ENCODE results near the gene ANKRD18A.
"Not testable (repeated sequence)": the region's sequence is repeated elsewhere in the genome, so short reads cannot be mapped to it uniquely, and the experiment has no call there.

ANKRD18A gene

DNA sequence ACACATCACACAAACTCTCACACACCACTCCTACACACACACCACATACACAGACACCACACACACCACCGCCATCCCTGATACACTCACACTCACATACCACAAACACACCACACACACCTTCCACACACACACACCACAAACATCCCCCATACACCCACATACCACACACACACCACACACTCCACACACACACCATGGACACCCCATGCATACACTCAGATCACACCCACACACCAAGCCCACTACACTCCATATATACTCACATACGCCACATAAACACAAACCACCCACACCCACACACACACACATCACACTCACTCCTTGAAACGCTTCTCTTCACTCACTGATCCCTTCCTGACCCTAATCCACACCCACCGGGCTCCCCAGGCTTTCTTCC is 9.1 kb upstream of the ANKRD18A start:
- H3K4me3 ChIP-seq (ENCODE audit: insufficient read depth, low read depth, low read length): no peak overlapping the region
- H3K36me3 ChIP-seq (ENCODE audit: control insufficient read depth, insufficient read depth, low read length): no peaks in the 10 kb centered on the region
- H3K4me1 ChIP-seq (ENCODE audit: control insufficient read depth, insufficient read depth, low read length): no peaks in the 10 kb centered on the region
- no peaks in the 10 kb centered on the region for H3K27me3 ChIP-seq (ENCODE audit: control insufficient read depth, insufficient read depth, low read length, poor library complexity, severe bottlenecking)
- H3K9me3 ChIP-seq (ENCODE audit: control insufficient read depth, low read length): no peaks in the 10 kb centered on the region
- H3K27ac ChIP-seq (ENCODE audit: insufficient read depth, low read depth, low read length, poor library complexity, severe bottlenecking): no peak overlapping the region
- WGBS, 2 experiments: 91 to 93% methylated on average over 4 of the region's 4 CpGs

DNA sequence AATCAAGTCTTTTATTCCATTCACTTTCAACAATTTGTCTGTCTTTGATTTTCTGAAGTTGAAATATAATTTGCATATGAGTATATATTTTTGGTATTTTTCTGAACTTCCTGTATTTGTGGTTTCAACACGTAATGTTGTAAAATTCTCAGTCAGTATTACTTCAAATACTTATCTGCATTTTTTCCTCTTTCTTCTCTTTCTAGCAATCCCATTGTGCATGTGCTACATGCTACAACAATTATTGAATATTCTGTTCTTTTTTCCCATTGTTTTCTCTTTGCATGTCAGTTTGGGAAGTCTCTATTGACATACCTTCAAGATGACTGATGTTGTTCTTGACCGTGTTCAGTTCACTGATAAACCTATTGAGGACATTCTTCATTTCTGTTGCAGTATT is 5.6 kb upstream of the ANKRD18A start:
- no peak overlapping the region for H3K4me3 ChIP-seq (ENCODE audit: insufficient read depth, low read depth, low read length)
- WGBS, 2 experiments: 88 to 91% methylated on average over 1 to 2 of the region's 2 CpGs
- H3K4me1 ChIP-seq (ENCODE audit: control insufficient read depth, insufficient read depth, low read length): peaks cover 2% of the 10 kb centered on the region
- H3K36me3 ChIP-seq (ENCODE audit: control insufficient read depth, insufficient read depth, low read length): no peaks in the 10 kb centered on the region
- peaks cover 25% of the 10 kb centered on the region for H3K27me3 ChIP-seq (ENCODE audit: control insufficient read depth, insufficient read depth, low read length, poor library complexity, severe bottlenecking)
- H3K9me3 ChIP-seq (ENCODE audit: control insufficient read depth, low read length): no peaks in the 10 kb centered on the region
- H3K27ac ChIP-seq (ENCODE audit: insufficient read depth, low read depth, low read length, poor library complexity, severe bottlenecking): no peak overlapping the region

- no peak overlapping the region for H3K4me3 ChIP-seq (ENCODE audit: insufficient read depth, low read depth, low read length)
- peaks cover 47% of the 10 kb centered on the region for H3K27me3 ChIP-seq (ENCODE audit: control insufficient read depth, insufficient read depth, low read length, poor library complexity, severe bottlenecking)
- H3K4me1 ChIP-seq (ENCODE audit: control insufficient read depth, insufficient read depth, low read length): peaks cover 2% of the 10 kb centered on the region
- H3K9me3 ChIP-seq (ENCODE audit: control insufficient read depth, low read length): no peaks in the 10 kb centered on the region
- 100% methylated on average over 2 of the region's 2 CpGs; no CpG with 5 or more reads in 1 of the 2 experiments for WGBS, 2 experiments
- H3K27ac ChIP-seq (ENCODE audit: insufficient read depth, low read depth, low read length, poor library complexity, severe bottlenecking): no peak overlapping the region
- H3K36me3 ChIP-seq (ENCODE audit: control insufficient read depth, insufficient read depth, low read length): no peaks in the 10 kb centered on the region
Observed at GRCh38 chr9:38622951-38623350, 2.6 kb upstream of the ANKRD18A start.

DNA sequence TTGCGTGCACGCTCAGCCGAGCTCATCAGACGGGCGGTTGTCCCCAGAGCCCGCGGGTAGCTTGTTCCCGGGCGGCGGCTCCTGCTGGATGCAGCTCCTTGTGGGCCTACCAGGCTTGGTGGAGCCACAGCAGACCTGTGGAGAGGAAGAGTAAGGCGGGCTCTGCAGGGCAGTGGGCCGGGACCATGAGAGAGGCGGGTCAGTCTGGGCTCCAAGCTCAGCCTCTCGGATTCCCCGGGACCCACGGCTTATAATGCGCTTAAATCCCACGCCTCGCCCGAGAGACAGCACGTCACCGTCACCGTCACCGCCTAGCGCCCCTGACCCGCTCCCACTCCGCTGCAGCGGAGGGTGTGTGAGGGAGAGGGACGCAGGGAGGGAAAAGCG is 1.9 kb upstream of the ANKRD18A start:
- Histone ChIP-seq H3K27me3 (ENCODE audit: control insufficient read depth, insufficient read depth, low read length, poor library complexity, severe bottlenecking) (peaks cover 47% of the 10 kb centered on the region), H3K9me3 (ENCODE audit: control insufficient read depth, low read length) (no peaks in the 10 kb centered on the region), H3K27ac (ENCODE audit: insufficient read depth, low read depth, low read length, poor library complexity, severe bottlenecking) (no peak overlapping the region), H3K4me3 (ENCODE audit: insufficient read depth, low read depth, low read length) (peak overlapping the region; percentile 57), H3K36me3 (ENCODE audit: control insufficient read depth, insufficient read depth, low read length) (no peaks in the 10 kb centered on the region), H3K4me1 (ENCODE audit: control insufficient read depth, insufficient read depth, low read length) (peaks cover 2% of the 10 kb centered on the region)
- WGBS, 2 experiments: 2 to 3% methylated on average over 29 to 30 of the region's 30 CpGs

GRCh38 chr9:38621434-38622287 is 1.3 kb upstream of the ANKRD18A start:
- H3K4me3 ChIP-seq (ENCODE audit: insufficient read depth, low read depth, low read length): peak overlapping the region; percentile 57
- no peaks in the 10 kb centered on the region for H3K36me3 ChIP-seq (ENCODE audit: control insufficient read depth, insufficient read depth, low read length)
- peaks cover 47% of the 10 kb centered on the region for H3K27me3 ChIP-seq (ENCODE audit: control insufficient read depth, insufficient read depth, low read length, poor library complexity, severe bottlenecking)
- peaks cover 2% of the 10 kb centered on the region for H3K4me1 ChIP-seq (ENCODE audit: control insufficient read depth, insufficient read depth, low read length)
- WGBS, 2 experiments: 1 to 2% methylated on average over 67 of the region's 67 CpGs
- no peaks in the 10 kb centered on the region for H3K9me3 ChIP-seq (ENCODE audit: control insufficient read depth, low read length)
- no peak overlapping the region for H3K27ac ChIP-seq (ENCODE audit: insufficient read depth, low read depth, low read length, poor library complexity, severe bottlenecking)

GRCh38 chr9:38619556-38620447 is 594 bp downstream of the ANKRD18A start:
- Histone ChIP-seq H3K36me3 (ENCODE audit: control insufficient read depth, insufficient read depth, low read length) (no peaks in the 10 kb centered on the region), H3K4me3 (ENCODE audit: insufficient read depth, low read depth, low read length) (peak overlapping the region; percentile 57), H3K4me1 (ENCODE audit: control insufficient read depth, insufficient read depth, low read length) (peaks cover 2% of the 10 kb centered on the region), H3K27ac (ENCODE audit: insufficient read depth, low read depth, low read length, poor library complexity, severe bottlenecking) (no peak overlapping the region), H3K9me3 (ENCODE audit: control insufficient read depth, low read length) (no peaks in the 10 kb centered on the region), H3K27me3 (ENCODE audit: control insufficient read depth, insufficient read depth, low read length, poor library complexity, severe bottlenecking) (peaks cover 47% of the 10 kb centered on the region)
- WGBS, 2 experiments: 2% methylated on average over 52 to 57 of the region's 58 CpGs

DNA sequence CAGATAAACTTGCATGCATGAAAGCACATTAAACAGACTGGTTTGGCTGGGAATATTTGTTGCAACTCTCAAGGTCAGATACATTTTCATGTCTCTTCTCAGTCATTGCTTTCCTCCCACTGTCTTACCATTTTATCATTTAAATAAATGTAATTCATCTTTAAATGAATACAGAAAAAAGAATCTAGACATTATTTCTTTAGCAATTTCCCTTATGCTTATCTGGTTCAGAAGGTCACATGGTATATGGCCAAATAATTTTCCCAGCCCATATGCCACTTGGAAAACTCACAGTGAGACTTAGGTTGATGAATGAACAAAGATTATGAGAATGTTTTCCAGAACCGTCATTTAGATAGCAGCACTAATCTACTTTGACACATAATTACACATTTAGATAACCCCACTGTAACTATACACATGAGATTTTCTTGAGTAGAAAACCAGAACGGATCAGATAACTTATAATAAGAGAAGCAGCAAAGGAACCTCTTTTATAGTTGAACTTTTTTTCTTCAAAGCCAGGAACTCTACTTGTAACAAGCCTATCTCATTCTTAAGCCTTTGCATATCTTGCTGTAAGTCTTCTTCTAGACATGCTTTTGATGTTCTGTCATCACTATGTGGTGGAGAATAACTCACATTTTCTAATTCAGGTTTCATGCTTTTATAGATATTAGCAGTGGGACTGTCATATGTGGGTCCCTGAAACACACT is 22.2 kb downstream of the ANKRD18A start:
- not testable (repeated sequence) for H3K4me1 ChIP-seq (ENCODE audit: control insufficient read depth, insufficient read depth, low read length); H3K27me3 ChIP-seq (ENCODE audit: control insufficient read depth, insufficient read depth, low read length, poor library complexity, severe bottlenecking); H3K4me3 ChIP-seq (ENCODE audit: insufficient read depth, low read depth, low read length); H3K27ac ChIP-seq (ENCODE audit: insufficient read depth, low read depth, low read length, poor library complexity, severe bottlenecking); H3K9me3 ChIP-seq (ENCODE audit: control insufficient read depth, low read length); H3K36me3 ChIP-seq (ENCODE audit: control insufficient read depth, insufficient read depth, low read length)
- 80 to 95% methylated on average over 1 of the region's 2 CpGs for WGBS, 2 experiments

DNA sequence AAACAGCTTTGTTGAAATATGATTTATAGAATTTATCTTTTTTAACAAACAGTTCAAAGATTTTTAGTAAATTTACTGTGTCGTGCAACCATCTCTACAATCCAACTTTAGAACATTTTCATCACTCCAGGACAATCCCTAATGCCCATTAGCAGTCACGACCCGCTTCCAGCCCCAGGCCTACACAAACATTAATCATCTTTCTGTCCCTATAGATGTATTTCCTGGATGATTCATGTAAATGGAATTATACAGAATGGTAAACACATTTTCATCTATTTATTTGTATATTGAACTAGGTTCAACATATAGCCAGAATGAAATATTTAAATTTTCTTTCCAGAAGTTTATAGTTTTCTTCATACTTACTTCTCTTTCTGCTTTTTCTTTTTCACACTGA is 25.3 kb downstream of the ANKRD18A start:
- not testable (repeated sequence) for H3K27me3 ChIP-seq (ENCODE audit: control insufficient read depth, insufficient read depth, low read length, poor library complexity, severe bottlenecking); H3K27ac ChIP-seq (ENCODE audit: insufficient read depth, low read depth, low read length, poor library complexity, severe bottlenecking); H3K9me3 ChIP-seq (ENCODE audit: control insufficient read depth, low read length); H3K4me3 ChIP-seq (ENCODE audit: insufficient read depth, low read depth, low read length); H3K4me1 ChIP-seq (ENCODE audit: control insufficient read depth, insufficient read depth, low read length); H3K36me3 ChIP-seq (ENCODE audit: control insufficient read depth, insufficient read depth, low read length)
- no CpG with 5 or more reads among the region's 3 CpGs for WGBS, 2 experiments

GRCh38 chr9:38591346-38592063 is 28.9 kb downstream of the ANKRD18A start:
- not testable (repeated sequence) for H3K27ac ChIP-seq (ENCODE audit: insufficient read depth, low read depth, low read length, poor library complexity, severe bottlenecking)

More at GRCh38 chr9:38591346-38592063, 28.9 kb downstream of the ANKRD18A start:
- H3K9me3 ChIP-seq (ENCODE audit: control insufficient read depth, low read length); H3K4me3 ChIP-seq (ENCODE audit: insufficient read depth, low read depth, low read length); H3K27me3 ChIP-seq (ENCODE audit: control insufficient read depth, insufficient read depth, low read length, poor library complexity, severe bottlenecking); H3K4me1 ChIP-seq (ENCODE audit: control insufficient read depth, insufficient read depth, low read length); H3K36me3 ChIP-seq (ENCODE audit: control insufficient read depth, insufficient read depth, low read length): not testable (repeated sequence)
- 86 to 95% methylated on average over 2 to 4 of the region's 9 CpGs for WGBS, 2 experiments

Data from ectodermal cell (in vitro differentiated cells).